Brain microvascular endothelial cell (primary cell): ENCODE data around the gene TTLL13.
A peak's percentile ranks its signal among the peaks of the same experiment; 100 is the strongest.

ENCODE experiments used
- DNase-seq: peaks from one replicate; pipeline ENCODE4 v3.0.0-alpha.2; 2020
- H3K27ac ChIP-seq: fragments of 250-450 bp; sonication (Bioruptor Pico); 2 replicates; pipeline ENCODE4 v1.5.1; 2020; ENCODE audit warnings: mild to moderate bottlenecking, moderate library complexity
- H3K27me3 ChIP-seq: fragments of 250-450 bp; sonication (Bioruptor Pico); replicated peaks from 2 replicates; pipeline ENCODE4 v1.5.1; 2020; ENCODE audit warnings: mild to moderate bottlenecking
- H3K36me3 ChIP-seq: fragments of 250-450 bp; sonication (Bioruptor Pico); replicated peaks from 2 replicates; pipeline ENCODE4 v1.5.1; 2020; ENCODE audit warnings: mild to moderate bottlenecking
- H3K4me3 ChIP-seq: 2 replicates; pipeline ENCODE4 v1.5.1; 2011; ENCODE audit warnings: low read depth, mild to moderate bottlenecking, control low read depth, low read length, moderate library complexity
- CTCF ChIP-seq: IDR thresholded peaks from 2 replicates; pipeline ENCODE4 v1.5.1; 2011; ENCODE audit warnings: low read depth, mild to moderate bottlenecking, moderate library complexity, low read length, control low read depth, inconsistent platforms; ENCODE audit errors: missing control alignments
- in situ Hi-C: cut with HindIII; loops from 2 replicates; pipeline ENCODE4 v1.10.0; 2017; ENCODE audit warnings: low sequenced_read_pairs, low pct_ligation_motif_present

The TTLL13 gene

GRCh38 chr15:90209591-90209990 lies 39.8 kb upstream of the TTLL13 start:
- Histone ChIP-seq H3K27me3 (no peaks in the 10 kb centered on the region), H3K4me3 (no peak overlapping the region), H3K36me3 (no peaks in the 10 kb centered on the region), H3K27ac (no peak overlapping the region)
- DNase-seq, result no peak
- in situ Hi-C loops, result no loop called here
- no peak for TF ChIP-seq CTCF

GRCh38 chr15:90210593-90210992 lies 38.8 kb upstream of the TTLL13 start:
- no peak overlapping the region for H3K4me3 ChIP-seq
- no peaks in the 10 kb centered on the region for H3K36me3 ChIP-seq
- no peak for DNase-seq
- in situ Hi-C loops, result no loop called here
- no peak overlapping the region for H3K27ac ChIP-seq
- no peak for TF ChIP-seq CTCF
- H3K27me3 ChIP-seq, result no peaks in the 10 kb centered on the region

- Histone ChIP-seq H3K27ac (peak overlapping the region; percentile 53), H3K4me3 (no peak overlapping the region), H3K27me3 (no peaks in the 10 kb centered on the region), H3K36me3 (no peaks in the 10 kb centered on the region)
- DNase-seq, result no peak
- in situ Hi-C loops, result no loop called here
- no peak for TF ChIP-seq CTCF
Measured at GRCh38 chr15:90211009-90211408, 38.3 kb upstream of the TTLL13 start.

- H3K4me3 ChIP-seq, result no peak overlapping the region
- TF ChIP-seq CTCF, result no peak
- H3K27ac ChIP-seq, result peak overlapping the region; percentile 53
- H3K27me3 ChIP-seq, result no peaks in the 10 kb centered on the region
- DNase-seq, result peak; percentile 47
- in situ Hi-C loops, result no loop called here
- no peaks in the 10 kb centered on the region for H3K36me3 ChIP-seq
Measured at GRCh38 chr15:90211440-90212143, 37.8 kb upstream of the TTLL13 start.

GRCh38 chr15:90212221-90213098 lies 36.9 kb upstream of the TTLL13 start:
- Histone ChIP-seq H3K36me3 (no peaks in the 10 kb centered on the region), H3K27me3 (no peaks in the 10 kb centered on the region), H3K4me3 (no peak overlapping the region), H3K27ac (no peak overlapping the region)
- DNase-seq, result no peak
- TF ChIP-seq CTCF, result no peak
- in situ Hi-C loops, result no loop called here
